Measurements from ENCODE around the gene APOB. TPM values are rescaled to one million over a fixed set of nuclear protein-coding genes. Genes with fewer than 3 reads are reported as not detected.

Gene APOB
- total RNA-seq, 1 donor = under 0.01 TPM

DNA sequence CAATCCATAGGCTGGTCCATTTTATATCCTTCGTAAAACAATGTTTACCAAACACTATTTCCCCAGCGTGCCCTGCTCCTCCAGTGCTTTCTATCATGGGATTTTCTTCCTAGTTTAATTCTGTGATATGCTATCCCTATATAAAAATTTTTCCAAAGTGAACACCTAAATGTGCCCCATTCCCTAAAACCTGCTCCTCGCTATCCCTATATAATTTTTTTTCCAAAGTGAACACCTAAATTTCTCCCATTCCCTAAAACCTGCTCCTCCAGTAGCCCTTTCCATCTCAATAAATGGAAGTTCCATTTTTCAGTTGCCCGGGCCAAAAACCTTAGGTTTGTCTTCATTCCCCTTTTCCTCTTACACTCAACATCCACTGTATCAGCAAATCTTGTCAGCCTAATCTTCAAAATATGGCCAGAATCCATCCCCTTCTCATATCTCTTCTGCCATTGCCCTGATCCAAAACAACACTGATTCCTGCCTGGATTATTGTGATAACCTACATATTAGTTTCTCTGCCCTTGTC is 26.1 kb downstream of the APOB start:
- H3K4me3 ChIP-seq (ENCODE audit: low read depth, low read length) = no peak overlapping the region
- no peak for DNase-seq (ENCODE audit: low read depth)
- TF ChIP-seq, protein P1, sequence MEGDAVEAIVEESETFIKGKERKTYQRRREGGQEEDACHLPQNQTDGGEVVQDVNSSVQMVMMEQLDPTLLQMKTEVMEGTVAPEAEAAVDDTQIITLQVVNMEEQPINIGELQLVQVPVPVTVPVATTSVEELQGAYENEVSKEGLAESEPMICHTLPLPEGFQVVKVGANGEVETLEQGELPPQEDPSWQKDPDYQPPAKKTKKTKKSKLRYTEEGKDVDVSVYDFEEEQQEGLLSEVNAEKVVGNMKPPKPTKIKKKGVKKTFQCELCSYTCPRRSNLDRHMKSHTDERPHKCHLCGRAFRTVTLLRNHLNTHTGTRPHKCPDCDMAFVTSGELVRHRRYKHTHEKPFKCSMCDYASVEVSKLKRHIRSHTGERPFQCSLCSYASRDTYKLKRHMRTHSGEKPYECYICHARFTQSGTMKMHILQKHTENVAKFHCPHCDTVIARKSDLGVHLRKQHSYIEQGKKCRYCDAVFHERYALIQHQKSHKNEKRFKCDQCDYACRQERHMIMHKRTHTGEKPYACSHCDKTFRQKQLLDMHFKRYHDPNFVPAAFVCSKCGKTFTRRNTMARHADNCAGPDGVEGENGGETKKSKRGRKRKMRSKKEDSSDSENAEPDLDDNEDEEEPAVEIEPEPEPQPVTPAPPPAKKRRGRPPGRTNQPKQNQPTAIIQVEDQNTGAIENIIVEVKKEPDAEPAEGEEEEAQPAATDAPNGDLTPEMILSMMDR (IDR thresholded peaks at IDR 0.05; ENCODE audit: insufficient read depth, low read length) = no peak

DNA sequence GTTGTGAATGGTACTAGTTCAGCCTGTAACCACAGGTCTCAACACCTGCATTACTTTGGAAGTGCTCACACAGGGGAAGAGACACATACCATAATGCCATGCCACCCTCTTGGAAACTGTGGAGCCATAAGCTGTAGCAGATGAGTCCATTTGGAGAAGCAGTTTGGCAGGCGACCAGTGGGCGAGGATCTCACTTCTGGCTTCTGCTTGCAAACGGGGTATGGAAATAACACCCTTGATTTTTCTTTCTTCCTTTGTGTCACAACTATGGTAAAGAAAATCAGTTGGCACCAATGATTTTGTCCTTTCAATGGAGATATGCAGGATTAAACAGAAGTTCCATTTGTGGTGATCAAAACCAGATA is 28.6 kb downstream of the APOB start:
- no peak overlapping the region for H3K4me3 ChIP-seq (ENCODE audit: low read depth, low read length)
- no peak for DNase-seq (ENCODE audit: low read depth)
- TF ChIP-seq, protein P1 (IDR thresholded peaks at IDR 0.05; ENCODE audit: insufficient read depth, low read length) = no peak

DNA sequence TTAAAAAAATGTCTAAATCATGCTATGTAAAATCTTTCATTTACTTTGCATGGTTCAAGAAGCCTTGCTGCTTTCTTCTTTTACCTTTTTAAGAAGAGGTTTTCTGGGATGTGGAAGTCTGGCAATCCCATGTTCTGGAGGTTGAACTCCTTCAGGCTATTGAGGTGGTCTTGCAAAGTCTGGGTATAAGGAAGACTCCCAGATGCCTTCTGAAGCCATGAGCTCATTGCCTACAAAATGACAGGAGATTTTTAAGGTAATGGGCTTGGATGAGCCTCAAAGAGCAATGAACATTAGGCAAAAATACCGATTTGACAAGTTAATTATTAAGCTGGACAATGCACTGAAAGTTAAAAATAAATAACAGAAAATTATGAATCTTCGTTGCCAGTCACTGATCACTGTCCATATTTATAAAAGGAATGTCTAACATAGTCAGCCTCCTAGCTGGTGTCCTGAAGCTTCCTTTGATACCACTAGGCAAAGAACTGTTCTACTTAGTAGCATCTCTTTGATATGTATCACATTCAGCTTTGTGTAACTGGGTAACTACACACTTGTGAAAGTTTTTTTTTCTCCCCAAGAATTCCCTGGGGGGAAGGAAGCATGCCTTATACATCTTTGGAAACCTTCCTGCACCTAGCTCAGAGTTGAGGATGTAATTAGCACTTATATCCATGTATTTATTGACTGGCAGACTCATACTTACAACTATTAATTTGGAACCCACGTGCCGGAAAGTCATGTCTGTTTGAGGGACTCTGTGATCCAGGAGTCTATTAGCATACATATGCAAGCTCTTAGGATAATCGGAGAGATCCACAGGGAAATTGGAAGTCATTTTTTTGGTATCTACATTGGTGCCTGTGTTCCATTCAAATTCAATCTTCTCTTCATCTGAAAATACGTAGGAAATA is 29.3 kb downstream of the APOB start:
- TF ChIP-seq, protein P1 (IDR thresholded peaks at IDR 0.05; ENCODE audit: insufficient read depth, low read length) = no peak
- H3K4me3 ChIP-seq (ENCODE audit: low read depth, low read length) = no peak overlapping the region

DNA sequence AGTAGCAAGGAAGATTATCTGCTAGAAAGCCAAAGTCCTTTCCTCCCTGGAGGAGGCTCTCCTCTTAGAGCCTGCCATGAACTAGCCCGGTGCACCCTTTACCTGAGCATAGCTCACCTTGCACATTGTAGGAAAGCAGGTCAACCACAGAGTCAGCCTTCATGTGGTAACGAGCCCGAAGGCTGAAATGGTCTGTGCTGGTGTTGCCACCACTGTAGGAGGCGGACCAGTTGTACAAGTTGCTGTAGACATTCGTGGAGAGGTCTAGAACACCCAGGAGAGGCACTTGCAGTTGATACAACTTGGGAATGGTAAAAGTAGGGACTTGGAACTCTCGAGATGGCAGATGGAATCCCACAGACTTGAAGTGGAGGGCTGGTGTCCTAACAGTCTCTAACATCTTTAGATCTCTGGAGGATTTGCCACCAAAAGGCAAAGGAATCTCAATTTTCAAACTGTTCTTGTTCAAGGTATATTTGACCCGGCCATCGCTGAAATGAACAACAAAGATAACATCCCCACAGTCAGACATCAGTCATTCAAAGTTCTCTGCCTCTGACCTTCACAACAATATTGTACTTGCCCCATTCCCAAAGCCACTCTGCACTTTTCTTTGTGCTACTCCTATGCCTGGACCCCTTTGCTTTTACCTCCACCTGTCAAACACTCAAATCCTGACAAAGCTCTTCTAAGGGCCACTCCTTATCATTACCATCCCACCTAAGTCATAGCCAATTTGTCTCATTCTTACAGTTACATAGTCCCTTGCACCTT is 30.6 kb downstream of the APOB start:
- no peak for DNase-seq (ENCODE audit: low read depth)
- TF ChIP-seq, protein P1 (IDR thresholded peaks at IDR 0.05; ENCODE audit: insufficient read depth, low read length) = no peak
- no peak overlapping the region for H3K4me3 ChIP-seq (ENCODE audit: low read depth, low read length)

More for the DNA sequence above, 29.3 kb downstream of the APOB start:
- DNase-seq (ENCODE audit: low read depth) = no peak

DNA sequence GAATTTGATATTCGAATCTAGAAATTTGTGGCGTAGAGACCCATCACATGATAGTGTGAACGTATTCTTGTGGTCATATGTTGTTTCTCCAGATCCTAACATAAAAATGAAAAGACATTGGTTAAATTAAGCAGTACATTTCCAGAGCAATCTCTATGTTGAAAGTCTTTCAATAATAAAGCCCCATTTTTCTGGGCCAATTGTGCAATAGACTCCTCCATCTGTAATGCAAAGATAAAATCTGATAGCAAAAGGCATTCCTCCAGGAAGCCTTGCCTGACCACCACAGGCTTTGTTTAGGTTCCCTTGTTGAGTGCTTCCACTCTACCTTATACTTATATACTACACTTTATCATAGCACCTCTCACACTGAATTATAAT is 31.3 kb downstream of the APOB start:
- TF ChIP-seq, protein P1 (IDR thresholded peaks at IDR 0.05; ENCODE audit: insufficient read depth, low read length) = no peak
- no peak for DNase-seq (ENCODE audit: low read depth)
- H3K4me3 ChIP-seq (ENCODE audit: low read depth, low read length) = no peak overlapping the region

DNA sequence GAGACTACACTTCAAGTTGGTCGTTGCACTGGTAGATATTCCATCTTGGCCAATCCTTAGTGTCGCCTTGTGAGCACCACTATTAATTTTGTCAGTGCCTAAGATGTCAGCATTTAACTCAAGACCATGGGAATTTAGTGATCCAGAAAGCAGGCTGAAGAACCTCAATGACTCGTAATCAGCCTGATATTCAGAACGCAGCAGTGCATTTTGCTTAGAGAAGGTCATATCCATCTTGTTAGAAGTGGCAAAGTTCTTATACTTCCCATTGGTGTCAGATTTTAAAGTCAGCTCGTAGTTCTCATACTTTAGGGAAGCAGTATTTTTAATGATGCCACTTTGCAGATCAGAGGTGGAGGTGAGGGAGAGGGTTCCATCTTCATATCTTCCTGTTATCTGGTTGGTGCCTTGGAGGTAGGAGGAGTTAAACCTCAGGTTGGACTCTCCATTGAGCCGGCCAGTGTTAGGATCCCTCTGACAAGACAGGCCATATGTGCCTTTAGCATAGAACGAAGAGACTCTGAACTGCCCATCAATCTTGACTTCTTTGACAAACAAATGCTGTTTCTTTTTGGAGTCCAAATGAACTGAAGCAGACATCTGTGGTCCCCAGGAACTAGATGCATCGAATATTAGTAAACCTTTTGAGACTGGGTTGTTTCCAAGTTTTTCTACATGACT is 31.9 kb downstream of the APOB start:
- DNase-seq (ENCODE audit: low read depth) = no peak

More for the DNA sequence above, 31.9 kb downstream of the APOB start:
- no peak overlapping the region for H3K4me3 ChIP-seq (ENCODE audit: low read depth, low read length)
- TF ChIP-seq, protein P1 (IDR thresholded peaks at IDR 0.05; ENCODE audit: insufficient read depth, low read length) = no peak

Measured in fibroblast of the aortic adventitia (primary cell).